Left renal pelvis (tissue), 4 donors: ENCODE results near the gene SCYL1. TPM values are rescaled to one million over a fixed set of nuclear protein-coding genes. Genes with fewer than 3 reads are reported as not detected.
"Not testable (repeated sequence)": the region's sequence is repeated elsewhere in the genome, so short reads cannot be mapped to it uniquely, and the experiment has no call there.

Experiments used
- DNase-seq, 4 donors: peaks; one replicate each; pipeline ENCODE4 v3.0.0-alpha.2; 2013; ENCODE audit warnings: low read depth in 4 of 4, low spot score in 3 of 4
- polyA plus RNA-seq, 4 donors: library from polyadenylated mRNA; unstranded; fragments of 120-200 nt; gene quantifications; one replicate each; pipeline ENCODE4 v1.2.1, GENCODE V29; 2013; ENCODE audit not compliant: insufficient read length in 4 of 4

The SCYL1 gene
- polyA plus RNA-seq, 4 donors = 58.6 to 83.9 (median 59.5) TPM

DNA sequence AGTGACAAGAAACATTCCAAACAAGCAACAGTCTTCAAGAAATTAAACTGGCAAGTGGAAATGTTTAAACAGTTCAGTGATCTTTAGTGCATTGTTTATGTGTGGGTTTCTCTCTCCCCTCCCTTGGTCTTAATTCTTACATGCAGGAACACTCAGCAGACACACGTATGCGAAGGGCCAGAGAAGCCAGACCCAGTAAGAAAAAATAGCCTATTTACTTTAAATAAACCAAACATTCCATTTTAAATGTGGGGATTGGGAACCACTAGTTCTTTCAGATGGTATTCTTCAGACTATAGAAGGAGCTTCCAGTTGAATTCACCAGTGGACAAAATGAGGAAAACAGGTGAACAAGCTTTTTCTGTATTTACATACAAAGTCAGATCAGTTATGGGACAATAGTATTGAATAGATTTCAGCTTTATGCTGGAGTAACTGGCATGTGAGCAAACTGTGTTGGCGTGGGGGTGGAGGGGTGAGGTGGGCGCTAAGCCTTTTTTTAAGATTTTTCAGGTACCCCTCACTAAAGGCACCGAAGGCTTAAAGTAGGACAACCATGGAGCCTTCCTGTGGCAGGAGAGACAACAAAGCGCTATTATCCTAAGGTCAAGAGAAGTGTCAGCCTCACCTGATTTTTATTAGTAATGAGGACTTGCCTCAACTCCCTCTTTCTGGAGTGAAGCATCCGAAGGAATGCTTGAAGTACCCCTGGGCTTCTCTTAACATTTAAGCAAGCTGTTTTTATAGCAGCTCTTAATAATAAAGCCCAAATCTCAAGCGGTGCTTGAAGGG is 20.0 kb upstream of the SCYL1 start:
- no peak for DNase-seq

DNA sequence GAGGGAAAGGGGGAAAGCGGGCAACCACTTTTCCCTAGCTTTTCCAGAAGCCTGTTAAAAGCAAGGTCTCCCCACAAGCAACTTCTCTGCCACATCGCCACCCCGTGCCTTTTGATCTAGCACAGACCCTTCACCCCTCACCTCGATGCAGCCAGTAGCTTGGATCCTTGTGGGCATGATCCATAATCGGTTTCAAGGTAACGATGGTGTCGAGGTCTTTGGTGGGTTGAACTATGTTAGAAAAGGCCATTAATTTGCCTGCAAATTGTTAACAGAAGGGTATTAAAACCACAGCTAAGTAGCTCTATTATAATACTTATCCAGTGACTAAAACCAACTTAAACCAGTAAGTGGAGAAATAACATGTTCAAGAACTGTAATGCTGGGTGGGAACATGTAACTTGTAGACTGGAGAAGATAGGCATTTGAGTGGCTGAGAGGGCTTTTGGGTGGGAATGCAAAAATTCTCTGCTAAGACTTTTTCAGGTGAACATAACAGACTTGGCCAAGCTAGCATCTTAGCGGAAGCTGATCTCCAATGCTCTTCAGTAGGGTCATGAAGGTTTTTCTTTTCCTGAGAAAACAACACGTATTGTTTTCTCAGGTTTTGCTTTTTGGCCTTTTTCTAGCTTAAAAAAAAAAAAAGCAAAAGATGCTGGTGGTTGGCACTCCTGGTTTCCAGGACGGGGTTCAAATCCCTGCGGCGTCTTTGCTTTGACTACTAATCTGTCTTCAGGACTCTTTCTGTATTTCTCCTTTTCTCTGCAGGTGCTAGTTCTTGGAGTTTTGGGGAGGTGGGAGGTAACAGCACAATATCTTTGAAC is 19.2 kb upstream of the SCYL1 start:
- DNase-seq = no peak

DNA sequence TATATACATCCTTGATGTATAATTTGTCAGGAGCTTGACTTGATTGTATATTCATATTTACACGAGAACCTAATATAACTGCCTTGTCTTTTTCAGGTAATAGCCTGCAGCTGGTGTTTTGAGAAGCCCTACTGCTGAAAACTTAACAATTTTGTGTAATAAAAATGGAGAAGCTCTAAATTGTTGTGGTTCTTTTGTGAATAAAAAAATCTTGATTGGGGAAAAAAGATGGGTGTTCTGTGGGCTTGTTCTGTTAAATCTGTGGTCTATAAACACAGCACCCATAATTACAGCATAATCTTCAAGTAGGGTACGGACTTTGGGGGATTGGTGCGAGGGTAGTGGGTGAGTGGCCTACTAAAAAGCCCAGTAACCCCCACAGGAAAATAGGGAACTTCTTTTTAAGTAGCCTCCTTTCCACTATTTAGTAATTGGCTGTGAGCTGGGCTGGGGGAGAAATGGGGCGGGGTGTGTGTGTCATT is 18.6 kb upstream of the SCYL1 start:
- DNase-seq = no peak

DNA sequence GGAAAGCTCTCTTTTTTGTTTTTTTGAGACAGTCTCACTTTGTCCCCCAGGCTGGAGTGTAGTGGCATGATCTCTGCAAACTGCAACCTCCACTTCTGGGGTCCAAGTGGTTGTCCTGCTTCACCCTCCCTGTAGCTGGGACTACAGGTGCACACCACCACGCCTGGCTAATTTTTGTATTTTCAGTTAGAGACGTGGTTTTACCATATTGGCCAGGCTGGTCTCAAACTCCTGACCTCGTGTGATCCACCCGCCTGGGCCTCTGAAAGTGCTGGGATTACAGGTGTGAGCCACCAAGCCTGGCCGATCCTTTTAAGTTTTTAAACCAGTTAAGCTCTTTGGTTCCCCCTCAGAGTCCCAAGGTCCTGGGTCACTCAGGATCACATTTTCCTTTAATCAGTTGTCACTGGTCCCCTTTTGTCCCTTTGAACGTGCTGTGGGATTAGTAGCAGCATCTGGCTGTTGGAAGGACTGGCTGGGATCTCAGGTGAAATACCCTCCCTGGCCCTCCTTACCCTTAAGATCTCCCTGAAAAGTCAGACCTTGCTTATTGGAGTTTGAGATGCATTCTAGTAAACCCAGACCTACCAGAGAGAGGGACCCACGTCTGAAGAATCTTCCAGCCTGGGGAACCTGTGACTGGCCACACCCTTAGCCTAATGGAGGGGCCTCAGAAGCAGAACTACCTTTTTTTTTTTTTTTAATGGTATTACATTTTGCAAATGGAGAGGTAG is 17.9 kb upstream of the SCYL1 start:
- no peak for DNase-seq

DNA sequence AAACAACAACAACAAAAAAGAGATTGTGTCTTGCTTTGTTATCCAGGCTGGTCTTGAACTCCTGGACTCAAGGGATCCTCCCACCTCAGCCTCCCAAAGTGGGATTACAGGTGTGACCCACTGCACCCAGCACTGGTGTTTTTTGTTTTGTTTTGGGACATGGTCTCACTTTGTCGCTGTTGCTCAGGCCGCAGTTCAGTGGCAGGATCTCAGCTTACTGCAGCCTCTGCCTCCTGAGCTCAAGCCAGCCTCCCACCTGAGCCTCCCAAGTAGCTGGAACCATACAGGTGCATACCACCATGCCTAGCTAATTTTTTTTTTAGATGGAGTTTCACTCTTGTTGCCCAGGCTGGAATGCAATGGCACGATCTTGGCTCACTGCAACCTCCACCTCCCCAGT is 12.6 kb upstream of the SCYL1 start:
- DNase-seq = not testable (repeated sequence)

DNA sequence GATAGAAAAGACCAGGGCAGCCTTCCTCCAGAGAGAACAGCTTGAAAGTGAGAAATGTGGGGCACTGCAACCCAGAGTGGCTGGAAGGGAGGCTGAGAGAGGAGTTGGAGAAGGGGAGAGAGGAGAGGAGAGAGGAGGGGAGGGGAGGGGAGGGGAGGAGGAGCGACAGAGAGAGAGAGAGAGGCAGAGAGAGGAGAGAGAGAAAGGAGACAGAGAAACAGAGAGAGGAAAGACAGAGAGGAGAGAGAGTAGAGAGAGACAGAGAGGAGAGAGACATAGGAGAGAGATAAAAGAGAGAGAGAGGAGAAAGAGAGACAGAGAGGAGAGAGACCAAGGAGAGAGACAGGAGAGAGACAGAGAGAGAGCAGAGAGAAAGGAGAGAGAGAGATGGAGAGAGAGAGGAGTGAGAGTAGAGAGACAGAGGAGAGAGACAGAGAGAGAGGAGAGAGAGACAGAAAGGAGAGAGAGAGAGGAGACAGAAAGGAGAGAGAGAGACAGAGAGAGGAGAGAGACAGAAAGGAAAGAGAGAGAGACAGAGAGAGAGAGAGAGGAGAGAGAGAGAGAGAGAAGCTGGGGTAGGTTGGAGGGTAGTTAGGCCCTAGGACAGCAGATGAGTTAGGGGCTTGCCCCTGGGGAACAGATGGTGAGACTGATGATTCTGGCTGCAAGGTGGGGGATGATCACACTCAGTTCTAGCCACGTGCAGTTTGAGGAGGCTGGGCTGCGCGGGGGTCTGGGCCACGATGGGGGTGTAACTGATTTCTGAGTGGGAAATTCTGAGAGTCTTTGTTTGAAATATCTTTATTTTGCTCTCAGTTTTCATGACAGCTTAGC is 8.5 kb upstream of the SCYL1 start:
- DNase-seq = no peak

DNA sequence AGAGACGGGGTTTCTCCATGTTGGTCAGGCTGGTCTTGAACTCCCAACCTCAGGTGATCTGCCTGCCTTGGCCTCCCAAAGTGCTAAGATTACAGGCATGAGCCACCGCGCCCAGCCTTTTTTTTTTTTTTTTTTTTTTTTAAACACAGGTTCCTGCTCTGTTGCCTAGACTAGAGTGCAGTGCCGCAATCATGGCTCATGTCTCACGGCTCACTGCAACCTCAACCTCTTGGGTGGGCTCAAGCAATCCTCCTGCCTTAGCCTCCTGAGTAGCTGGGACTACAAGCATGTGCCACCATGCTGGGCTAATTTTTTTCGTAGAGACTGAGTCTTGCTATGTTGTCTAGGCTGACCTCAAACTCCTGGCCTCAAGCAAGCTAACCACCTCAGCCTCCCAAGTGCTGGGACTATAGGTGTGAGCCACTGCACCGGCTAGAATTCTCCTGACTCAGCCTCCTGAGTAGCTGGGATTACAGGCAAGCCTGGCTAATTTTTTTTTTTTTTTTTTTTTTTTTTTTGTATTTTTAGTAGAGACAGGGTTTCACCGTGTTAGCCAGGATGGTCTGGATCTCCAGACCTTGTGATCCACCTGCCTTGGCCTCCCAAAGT is 5.8 kb upstream of the SCYL1 start:
- not testable (repeated sequence) for DNase-seq

DNA sequence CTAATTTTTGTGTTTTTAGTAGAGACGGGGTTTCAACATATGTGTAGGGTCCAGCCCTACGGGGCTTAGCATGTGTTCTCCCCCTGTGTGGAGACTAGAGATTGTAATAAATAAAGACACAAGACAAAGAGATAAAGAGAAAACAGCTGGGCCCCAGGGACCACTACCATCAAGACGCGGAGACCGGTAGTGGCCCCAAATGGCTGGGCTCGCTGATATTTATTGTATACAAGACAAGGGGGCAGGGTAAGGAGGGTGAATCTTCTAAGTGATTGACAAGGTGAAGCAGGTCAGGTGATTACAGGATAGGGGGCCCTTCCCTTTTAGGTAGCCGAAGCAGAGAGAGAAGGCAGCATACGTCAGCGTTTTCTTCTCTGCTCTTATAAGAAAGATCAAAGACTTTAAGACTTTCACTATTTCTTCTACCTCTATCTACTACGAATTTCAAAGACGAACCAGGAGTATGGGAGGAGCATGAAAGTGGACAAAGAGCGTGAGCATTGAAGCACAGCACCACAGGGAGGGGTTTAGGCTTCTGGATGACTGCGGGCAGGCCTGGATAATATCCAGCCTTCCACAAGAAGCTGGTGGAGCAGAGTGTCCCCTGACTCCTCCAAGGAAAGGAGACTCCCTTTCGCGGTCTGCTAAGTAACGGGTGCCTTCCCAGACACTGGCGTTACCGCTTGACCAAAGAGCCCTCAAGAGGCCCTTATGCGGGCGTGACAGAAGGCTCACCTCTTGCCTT is 2.9 kb upstream of the SCYL1 start:
- not testable (repeated sequence) for DNase-seq

DNA sequence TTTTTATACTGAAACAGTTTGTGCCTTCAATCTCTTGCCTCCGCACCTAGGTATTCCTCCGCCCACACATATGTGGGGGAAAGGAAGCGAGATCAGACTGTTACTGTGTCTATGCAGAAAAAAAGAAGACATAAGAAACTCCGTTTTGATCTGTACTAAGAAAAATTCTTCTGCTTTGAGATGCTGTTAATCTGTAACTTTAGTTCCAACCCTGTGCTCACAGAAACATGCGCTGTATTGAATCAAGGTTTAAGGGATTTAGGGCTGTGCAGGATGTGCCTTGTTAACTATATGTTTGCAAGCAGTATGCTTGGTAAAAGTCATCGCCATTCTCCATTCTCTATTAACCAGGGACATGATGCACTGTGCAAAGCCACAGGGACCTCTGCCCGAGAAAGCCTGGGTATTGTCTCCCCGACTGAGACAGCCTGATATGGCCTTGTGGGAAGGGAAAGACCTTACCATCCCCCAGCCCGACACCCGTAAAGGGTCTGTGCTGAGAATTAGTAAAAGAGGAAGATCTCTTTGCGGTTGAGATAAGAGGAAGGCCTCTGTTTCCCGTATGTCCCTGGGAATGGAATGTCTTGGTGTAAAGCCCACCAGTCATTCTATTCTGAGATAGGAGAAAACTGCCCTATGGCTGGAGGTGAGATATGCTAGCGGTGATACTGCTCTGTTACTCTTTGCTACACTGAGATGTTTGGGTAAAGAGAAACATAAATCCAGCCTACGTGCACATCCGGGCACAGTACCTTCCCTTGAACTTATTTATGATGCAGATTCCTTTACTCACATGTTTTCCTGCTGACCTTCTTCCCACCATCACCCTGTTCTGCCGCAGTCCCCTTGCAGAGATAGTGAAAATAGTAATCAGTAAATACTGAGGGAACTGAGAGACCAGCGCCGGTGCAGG is 1.9 kb upstream of the SCYL1 start:
- not testable (repeated sequence) for DNase-seq

DNA sequence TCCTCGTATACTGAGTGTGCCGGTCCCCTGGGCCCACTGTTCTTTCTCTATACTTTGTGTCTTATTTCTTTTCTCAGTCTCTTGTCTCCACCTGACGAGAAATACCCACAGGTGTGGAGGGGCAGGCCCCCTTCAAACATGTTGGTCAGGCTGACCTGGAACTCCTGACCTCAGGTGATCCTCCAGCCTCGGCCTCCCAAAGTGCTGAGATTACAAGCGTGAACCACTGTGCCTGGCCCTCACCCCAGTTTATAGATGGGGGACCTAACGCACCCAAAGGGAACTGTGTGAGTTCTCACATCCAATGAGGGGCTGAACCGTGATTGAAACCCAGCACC is 1.3 kb upstream of the SCYL1 start:
- DNase-seq = not testable (repeated sequence)

DNA sequence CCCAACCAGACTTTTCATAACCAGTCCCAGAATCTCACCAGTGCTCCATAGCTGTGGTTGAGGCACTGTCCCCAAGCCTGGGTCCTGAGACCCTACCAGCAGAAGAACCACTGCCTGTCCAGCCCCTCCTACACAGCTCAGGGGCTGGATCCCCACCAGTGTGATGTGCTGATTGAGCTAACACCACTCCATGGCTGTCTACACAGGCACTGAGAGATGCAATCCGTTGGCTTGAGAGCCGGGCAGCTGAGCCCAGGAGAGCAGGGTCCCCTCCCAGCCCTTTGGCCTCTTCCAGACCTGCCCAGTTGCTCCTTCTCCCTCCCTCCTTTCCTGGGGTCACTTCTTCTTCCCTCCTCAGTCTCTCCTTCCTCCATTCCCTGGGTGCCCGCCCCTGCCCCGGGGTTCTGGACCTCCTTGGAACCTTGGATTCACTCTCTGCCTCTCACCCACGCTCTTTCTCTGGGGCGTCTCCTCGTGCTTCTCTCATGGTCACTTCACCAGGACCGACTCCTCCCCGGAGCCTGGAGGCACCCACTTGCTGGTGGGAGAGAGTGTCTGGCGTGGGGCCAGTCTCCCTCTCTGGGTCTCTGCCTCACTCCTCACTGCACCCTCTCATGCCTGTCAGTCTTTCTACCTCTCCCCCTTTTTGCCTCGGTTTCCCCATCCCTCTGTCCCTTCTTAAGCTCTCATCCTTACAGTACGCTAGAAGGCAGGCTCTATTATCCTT is 706 bp upstream of the SCYL1 start:
- DNase-seq = no peak

DNA sequence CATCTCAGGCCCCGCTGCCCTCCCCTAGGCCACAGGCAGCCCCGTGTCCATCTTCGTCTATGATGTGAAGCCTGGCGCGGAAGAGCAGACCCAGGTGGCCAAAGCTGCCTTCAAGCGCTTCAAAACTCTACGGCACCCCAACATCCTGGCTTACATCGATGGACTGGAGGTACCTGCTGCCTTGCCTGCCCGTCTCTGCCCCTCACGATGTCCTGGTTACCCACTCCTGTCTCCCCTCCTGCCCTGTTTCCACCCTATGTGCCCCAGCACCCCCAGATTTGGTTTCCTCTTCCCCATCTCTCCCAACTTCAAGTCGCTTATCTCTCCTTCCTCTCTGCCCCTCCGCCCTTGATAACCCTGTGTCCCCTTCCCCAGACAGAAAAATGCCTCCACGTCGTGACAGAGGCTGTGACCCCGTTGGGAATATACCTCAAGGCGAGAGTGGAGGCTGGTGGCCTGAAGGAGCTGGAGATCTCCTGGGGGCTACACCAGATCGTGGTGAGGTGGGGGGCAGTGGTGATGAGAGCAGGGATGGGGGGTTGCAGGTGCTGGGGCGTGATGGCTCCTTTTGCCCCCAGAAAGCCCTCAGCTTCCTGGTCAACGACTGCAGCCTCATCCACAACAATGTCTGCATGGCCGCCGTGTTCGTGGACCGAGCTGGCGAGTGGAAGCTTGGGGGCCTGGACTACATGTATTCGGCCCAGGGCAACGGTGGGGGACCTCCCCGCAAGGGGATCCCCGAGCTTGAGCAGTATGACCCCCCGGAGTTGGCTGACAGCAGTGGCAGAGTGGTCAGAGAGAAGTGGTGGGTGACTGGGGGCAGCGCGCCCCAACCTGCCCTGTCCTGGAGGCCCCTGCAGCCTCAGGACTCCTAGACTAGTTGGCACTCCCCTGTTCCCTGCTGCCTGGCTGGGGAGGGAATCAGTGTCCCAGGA is 930 bp downstream of the SCYL1 start:
- DNase-seq = no peak

DNA sequence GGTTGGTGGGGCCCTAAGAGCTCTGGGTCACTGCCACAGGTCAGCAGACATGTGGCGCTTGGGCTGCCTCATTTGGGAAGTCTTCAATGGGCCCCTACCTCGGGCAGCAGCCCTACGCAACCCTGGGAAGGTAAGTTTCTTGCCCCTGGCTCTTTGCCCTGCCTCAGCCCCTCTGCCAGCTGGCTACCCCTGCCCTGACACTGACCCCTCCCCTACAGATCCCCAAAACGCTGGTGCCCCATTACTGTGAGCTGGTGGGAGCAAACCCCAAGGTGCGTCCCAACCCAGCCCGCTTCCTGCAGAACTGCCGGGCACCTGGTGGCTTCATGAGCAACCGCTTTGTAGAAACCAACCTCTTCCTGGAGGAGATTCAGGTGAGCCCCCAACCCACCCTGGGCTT is 1.9 kb downstream of the SCYL1 start:
- no peak for DNase-seq

DNA sequence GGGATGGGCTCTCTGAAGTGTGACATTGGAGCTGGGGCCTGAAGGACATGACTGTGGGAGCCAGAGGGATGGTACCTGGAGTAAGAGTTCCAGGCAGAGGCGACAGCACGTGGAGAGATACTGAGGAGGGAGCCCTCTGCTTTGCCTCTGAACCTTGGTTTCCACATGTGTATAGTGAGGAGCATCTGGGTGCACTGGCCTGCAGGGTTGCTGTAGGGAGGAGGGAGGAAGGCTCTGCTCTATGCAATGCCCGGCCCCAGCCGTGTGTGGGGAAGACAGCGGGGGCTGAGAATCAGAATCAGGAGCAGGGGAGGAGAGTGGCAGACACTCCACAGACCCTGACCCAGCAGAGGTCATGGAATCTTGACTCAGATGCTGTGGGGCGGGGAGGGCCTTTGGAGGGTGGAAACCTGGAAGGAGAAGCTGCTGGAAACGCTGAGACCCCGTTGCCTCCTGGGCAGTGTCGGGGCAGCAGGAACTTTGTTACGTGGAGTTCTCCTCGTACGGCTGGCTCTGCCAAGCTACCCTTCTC is 4.0 kb downstream of the SCYL1 start:
- DNase-seq = no peak

DNA sequence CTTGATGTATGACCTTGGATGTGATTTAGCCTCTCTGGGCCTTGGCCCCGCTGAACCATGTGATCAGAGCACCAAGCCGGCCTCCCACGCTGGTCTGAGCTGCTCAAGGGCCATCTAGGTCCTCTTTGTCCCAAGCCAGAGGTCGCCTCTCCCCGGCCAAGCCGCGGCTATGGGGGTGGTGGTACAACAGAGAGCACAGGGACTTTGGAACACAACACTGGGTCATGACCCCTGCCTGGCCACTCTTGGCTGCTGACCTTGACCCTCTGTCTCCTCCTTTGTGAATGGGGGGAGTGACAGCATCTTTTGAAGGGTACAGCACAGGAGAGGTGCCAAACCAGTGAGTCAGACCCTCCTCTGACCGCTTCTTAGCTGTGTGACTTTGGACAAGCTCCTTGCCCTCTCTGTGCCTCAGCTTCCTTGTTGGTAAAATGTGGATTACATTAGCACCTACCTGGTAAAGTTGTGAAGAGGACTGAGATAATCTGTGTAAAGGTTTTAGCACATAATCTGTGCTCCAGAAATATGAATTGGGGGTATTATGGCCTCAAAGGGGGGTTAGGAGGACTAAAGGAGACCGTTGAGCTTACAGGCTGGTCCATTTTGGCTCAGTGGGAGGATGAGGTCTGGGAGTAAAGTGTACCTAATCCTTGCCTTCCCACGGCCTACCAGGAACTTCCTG is 4.7 kb downstream of the SCYL1 start:
- DNase-seq = no peak

DNA sequence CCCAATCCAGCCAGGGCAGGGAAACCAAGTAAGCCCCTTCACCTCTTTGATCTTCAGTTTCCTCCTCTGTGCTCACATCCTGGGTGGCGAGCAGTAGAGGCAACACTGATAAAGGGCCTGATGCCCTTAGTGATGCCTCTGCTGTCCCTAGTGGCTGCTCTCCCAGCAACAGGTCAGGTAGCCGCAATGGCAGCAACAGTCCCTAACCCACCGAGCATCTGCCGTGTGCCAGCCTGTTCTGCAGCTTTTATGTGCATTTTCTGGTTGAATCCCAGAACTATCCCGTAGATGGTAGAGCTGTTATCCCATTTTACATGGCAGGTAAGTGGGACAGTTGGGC is 5.2 kb downstream of the SCYL1 start:
- DNase-seq = no peak
